KMS-11 (cell line): Measurements from ENCODE around the gene PGA4.
"Not testable (repeated sequence)": the region's sequence is repeated elsewhere in the genome, so short reads cannot be mapped to it uniquely, and the experiment has no call there.

ENCODE experiments used
- H2AFZ ChIP-seq: fragments of 200-600 bp; sonication (generic); 2 replicates; pipeline ENCODE4 v1.6.1; 2016; ENCODE audit warnings: antibody characterized with exemption, mixed run types, low read depth
- H3K27ac ChIP-seq: fragments of 200-600 bp; sonication (generic); 2 replicates; pipeline ENCODE4 v1.6.1; 2016; ENCODE audit warnings: mild to moderate bottlenecking, mixed run types
- H3K27me3 ChIP-seq: fragments of 200-600 bp; sonication (generic); 2 replicates; pipeline ENCODE4 v1.6.1; 2017; ENCODE audit warnings: mild to moderate bottlenecking, low read depth, mixed run types, moderate library complexity; ENCODE audit not compliant: insufficient read depth
- H3K36me3 ChIP-seq: fragments of 200-600 bp; sonication (generic); 2 replicates; pipeline ENCODE4 v1.6.1; 2017; ENCODE audit warnings: mild to moderate bottlenecking, mixed run types; ENCODE audit not compliant: insufficient read depth
- H3K4me1 ChIP-seq: fragments of 200-600 bp; sonication (generic); 2 replicates; pipeline ENCODE4 v1.6.1; 2016; ENCODE audit warnings: mild to moderate bottlenecking, low read depth, mixed run types; ENCODE audit not compliant: poor library complexity, severe bottlenecking
- H3K4me2 ChIP-seq: fragments of 200-600 bp; sonication (generic); 2 replicates; pipeline ENCODE4 v1.7.0; 2016; ENCODE audit warnings: mild to moderate bottlenecking, mixed run types
- H3K4me3 ChIP-seq: fragments of 200-600 bp; sonication (generic); IDR thresholded peaks from 2 replicates; pipeline ENCODE4 v1.6.1; 2017; ENCODE audit warnings: low read depth, low read length, mixed read lengths; ENCODE audit not compliant: insufficient read depth
- H3K79me2 ChIP-seq: fragments of 200-600 bp; sonication (generic); 2 replicates; pipeline ENCODE4 v1.6.1; 2016; ENCODE audit warnings: low read depth, mixed run types; ENCODE audit not compliant: insufficient read depth
- H3K9ac ChIP-seq: fragments of 200-600 bp; sonication (generic); 2 replicates; pipeline ENCODE4 v1.6.1; 2016; ENCODE audit warnings: mild to moderate bottlenecking, mixed run types
- H4K20me1 ChIP-seq: fragments of 200-600 bp; sonication (generic); 2 replicates; pipeline ENCODE4 v1.6.1; 2016; ENCODE audit warnings: mild to moderate bottlenecking, mixed run types; ENCODE audit not compliant: insufficient read depth
- TF ChIP-seq, protein P1 (sequence below): fragments of 200-600 bp; sonication (generic); conservative IDR thresholded peaks from 2 replicates; pipeline ENCODE4 v1.6.1; 2017; ENCODE audit warnings: low read depth, mild to moderate bottlenecking, antibody characterized with exemption, low read length, moderate library complexity, mixed read lengths

Gene PGA4

DNA sequence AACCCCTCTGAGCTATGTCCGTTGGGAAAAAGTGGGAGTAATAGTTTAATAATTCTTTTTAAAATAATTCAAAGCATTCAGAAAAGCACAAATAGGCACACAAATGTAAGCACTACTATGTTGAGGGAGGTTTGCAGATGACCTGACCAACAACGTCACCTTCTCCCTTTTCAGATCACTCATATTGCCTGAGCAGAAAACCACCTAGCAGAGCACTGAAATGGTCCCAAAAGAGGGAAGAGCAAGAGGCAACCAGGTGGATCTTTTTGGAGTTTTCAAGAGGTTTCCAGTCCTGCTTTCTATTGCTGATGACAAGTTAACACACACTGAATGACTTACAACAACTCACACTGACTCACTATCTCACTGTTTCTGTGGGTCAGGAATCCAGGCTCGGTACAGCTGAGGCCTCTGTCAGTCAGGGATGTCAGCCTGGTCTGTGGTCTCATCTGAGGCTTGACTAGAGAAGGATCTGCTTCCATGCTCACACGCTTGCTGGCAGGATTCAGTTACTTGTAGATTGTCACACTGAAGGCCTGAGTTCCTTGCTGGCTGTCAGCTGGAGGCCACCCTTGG, 23.1 kb upstream of the PGA4 start:
- Histone ChIP-seq H3K4me3 (no peak overlapping the region), H3K9ac (no peak overlapping the region), H3K27me3 (peaks cover 7% of the 10 kb centered on the region), H3K4me2 (no peak overlapping the region), H4K20me1 (no peaks in the 10 kb centered on the region), H3K36me3 (no peaks in the 10 kb centered on the region), H3K4me1 (no peaks in the 10 kb centered on the region), H3K79me2 (no peaks in the 10 kb centered on the region), H3K27ac (no peak overlapping the region), H2AFZ (no peak overlapping the region)
- TF ChIP-seq, protein P1, sequence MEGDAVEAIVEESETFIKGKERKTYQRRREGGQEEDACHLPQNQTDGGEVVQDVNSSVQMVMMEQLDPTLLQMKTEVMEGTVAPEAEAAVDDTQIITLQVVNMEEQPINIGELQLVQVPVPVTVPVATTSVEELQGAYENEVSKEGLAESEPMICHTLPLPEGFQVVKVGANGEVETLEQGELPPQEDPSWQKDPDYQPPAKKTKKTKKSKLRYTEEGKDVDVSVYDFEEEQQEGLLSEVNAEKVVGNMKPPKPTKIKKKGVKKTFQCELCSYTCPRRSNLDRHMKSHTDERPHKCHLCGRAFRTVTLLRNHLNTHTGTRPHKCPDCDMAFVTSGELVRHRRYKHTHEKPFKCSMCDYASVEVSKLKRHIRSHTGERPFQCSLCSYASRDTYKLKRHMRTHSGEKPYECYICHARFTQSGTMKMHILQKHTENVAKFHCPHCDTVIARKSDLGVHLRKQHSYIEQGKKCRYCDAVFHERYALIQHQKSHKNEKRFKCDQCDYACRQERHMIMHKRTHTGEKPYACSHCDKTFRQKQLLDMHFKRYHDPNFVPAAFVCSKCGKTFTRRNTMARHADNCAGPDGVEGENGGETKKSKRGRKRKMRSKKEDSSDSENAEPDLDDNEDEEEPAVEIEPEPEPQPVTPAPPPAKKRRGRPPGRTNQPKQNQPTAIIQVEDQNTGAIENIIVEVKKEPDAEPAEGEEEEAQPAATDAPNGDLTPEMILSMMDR, result no peak

DNA sequence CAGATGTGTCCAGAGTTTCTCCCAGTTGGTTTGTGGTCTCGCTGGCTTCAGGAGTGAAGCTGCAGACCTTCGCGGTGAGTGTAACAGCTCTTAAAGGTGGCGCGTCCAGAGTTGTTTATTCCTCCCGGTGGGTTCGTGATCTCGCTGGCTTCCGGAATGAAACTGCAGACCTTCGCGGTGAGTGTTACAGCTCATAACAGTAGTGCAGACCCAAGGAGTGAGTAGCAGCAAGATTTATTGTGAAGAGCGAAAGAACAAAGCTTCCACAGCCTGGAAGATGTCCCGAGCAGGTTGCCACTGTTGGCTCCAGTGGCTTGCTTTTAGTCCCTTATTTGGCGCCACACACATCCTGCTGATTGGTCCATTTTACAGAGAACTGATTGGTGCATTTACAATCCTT, 20.7 kb upstream of the PGA4 start:
- no peak overlapping the region for H3K9ac ChIP-seq
- H3K4me1 ChIP-seq, result no peaks in the 10 kb centered on the region
- no peak overlapping the region for H2AFZ ChIP-seq
- H3K36me3 ChIP-seq, result no peaks in the 10 kb centered on the region
- no peak overlapping the region for H3K4me3 ChIP-seq
- no peaks in the 10 kb centered on the region for H3K79me2 ChIP-seq
- H3K27me3 ChIP-seq, result peaks cover 12% of the 10 kb centered on the region
- H3K4me2 ChIP-seq, result no peak overlapping the region
- no peak overlapping the region for H3K27ac ChIP-seq
- H4K20me1 ChIP-seq, result no peaks in the 10 kb centered on the region
- TF ChIP-seq, protein P1, result no peak

DNA sequence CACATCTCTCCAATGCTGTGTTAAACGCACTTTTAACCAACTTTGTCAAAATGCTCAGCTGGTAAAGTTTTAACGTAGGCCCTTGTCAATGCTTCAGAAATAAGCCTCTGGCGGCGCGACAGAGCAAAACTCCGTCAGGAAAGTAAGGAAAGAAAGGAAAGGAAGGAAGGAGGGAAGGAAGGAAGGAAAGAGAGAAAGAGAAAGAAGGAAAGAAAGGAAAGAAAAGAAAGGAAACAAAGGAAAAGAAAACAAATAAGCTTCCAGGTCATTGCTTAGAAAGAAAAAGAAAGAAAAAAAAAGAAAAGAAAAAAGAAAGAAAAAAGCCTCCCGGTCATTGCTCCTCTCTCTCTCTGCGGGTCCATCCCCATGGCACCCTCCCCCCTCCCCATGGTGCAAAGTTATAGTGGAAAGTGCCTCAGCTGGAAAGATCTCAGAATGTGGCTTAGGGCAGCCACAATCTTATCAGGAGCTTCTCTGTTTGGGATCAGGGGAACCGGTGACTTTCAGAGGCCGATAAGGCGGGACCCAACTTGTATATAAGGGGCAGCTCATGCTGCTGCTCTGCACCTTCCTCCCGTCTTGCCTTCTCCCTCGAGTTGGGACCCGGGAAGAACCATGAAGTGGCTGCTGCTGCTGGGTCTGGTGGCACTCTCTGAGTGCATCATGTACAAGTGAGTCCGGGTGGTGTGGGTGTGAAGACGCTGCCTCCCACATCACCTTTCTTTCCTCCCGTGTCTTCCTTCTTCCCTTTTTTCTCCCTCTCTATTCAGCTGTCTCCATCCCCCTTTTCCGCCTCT, 19.0 kb upstream of the PGA4 start, which contains the start of gene PGA3:
TSS of gene PGA3 (plus strand) at position 566 of the 797 bp plus-strand sequence. CDS start at position 616, 50 bp downstream.
- not testable (repeated sequence) for H3K4me1 ChIP-seq, H2AFZ ChIP-seq, H3K79me2 ChIP-seq, H3K4me3 ChIP-seq, H3K9ac ChIP-seq, H3K4me2 ChIP-seq, H3K27ac ChIP-seq, H3K36me3 ChIP-seq, H4K20me1 ChIP-seq
- H3K27me3 ChIP-seq, result peaks cover 12% of the 10 kb centered on the region

DNA sequence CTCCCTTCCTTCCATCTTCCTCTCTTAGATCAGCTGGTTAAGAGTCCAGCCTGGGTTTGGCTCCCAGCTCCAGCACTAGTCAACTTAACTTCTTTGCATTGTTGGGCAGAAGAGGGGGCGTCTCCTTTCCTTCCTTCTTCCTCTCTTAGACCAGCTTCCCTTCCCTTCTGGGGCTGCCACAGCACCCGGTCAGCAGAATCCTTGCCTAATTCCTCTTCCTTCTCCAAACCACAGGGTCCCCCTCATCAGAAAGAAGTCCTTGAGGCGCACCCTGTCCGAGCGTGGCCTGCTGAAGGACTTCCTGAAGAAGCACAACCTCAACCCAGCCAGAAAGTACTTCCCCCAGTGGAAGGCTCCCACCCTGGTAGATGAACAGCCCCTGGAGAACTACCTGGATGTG, 18.3 kb upstream of the PGA4 start:
- H3K9ac ChIP-seq, H3K36me3 ChIP-seq, H4K20me1 ChIP-seq, H3K4me2 ChIP-seq, H3K4me1 ChIP-seq, H3K4me3 ChIP-seq, H3K79me2 ChIP-seq, H2AFZ ChIP-seq, H3K27ac ChIP-seq: not testable (repeated sequence)
- H3K27me3 ChIP-seq, result peaks cover 12% of the 10 kb centered on the region

DNA sequence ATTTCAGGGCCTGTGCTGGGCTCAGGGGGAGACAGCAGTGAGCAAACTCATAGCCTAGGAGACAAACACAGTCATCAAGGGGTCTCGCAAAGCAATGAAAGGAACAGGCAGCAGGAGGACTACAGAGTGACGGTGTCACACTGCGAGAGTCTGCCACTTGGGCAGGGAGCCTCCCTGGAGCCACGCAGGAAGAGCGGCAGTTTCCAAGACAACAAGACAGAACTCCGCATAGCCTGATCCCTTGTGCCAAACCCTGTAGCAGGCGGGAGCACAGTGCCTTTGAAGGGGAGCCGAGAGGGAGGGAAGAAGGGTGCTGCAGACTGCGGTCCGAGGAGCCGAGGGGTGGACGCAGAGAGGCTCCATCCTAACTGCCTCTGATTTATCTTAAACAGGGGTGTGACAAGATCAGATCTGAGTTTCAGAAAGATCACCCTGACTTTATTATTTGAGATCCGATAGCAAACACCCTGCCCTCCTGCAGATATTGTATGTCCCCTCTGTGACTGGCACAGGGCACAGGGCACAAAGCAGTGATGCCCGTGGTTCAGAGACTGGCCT, 17.6 kb upstream of the PGA4 start:
- H3K4me2 ChIP-seq, H2AFZ ChIP-seq, H4K20me1 ChIP-seq, H3K4me3 ChIP-seq, H3K36me3 ChIP-seq, H3K4me1 ChIP-seq, H3K27ac ChIP-seq, H3K9ac ChIP-seq, H3K79me2 ChIP-seq: not testable (repeated sequence)
- H3K27me3 ChIP-seq, result peaks cover 12% of the 10 kb centered on the region

DNA sequence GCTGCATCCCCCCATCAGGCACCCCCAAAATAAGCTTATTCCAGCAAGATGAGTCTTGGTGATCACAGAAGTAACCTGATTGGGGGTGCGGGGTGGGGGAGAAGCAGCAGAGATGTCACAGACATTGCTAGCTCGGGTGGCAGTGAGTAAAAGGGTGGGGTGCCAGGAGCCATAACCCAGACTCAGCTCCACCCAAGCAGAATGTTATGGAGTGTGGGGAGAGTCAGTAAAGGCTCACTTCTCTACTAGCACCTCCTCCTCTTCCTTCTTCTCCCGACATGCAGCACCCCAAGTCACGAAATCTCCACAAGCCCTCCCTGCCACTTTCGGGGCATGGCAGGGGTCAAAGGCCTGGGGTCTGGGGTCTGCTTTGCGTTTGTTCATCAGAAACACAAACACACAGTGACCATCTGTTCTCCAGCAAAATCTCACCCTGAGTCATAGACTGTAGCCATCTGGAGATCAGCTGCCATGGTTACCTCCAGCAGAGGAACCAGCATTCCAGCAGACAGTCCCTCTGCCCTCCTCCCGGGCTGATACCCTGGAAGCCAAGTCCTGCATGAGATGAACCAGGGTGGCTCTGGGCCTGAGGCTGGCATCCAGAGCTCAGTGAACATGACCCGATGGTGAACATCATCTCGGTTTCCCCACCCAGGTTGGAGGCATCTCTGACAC, 14.4 kb upstream of the PGA4 start:
- H3K4me2 ChIP-seq, H3K4me1 ChIP-seq: not testable (repeated sequence)

DNA sequence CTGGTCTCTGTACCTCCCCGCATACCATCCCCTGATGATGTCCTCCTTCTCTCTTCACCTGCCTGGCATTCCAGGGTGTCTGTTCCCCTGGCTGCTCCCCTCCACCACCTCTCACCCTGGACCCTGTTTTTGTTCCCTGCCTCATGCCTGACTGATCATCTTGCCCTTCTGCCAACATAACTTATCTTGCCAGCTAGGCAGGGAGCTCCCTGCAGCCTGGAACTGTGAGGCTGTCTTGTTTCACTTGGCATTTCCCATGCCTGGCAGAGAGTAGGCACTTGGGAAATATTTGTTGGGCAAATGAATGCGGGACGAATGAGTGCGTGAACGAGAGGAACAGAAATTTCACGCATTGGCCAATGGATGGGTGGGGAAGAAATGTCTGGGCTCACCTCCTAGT, 11.5 kb upstream of the PGA4 start:
- not testable (repeated sequence) for H4K20me1 ChIP-seq, H2AFZ ChIP-seq, H3K9ac ChIP-seq, H3K79me2 ChIP-seq, H3K4me2 ChIP-seq, H3K4me1 ChIP-seq, H3K4me3 ChIP-seq, H3K27me3 ChIP-seq, H3K36me3 ChIP-seq, H3K27ac ChIP-seq

More for the DNA sequence above, 14.4 kb upstream of the PGA4 start:
- not testable (repeated sequence) for H3K9ac ChIP-seq, H3K4me3 ChIP-seq, H4K20me1 ChIP-seq, H2AFZ ChIP-seq, H3K27ac ChIP-seq, H3K36me3 ChIP-seq, H3K79me2 ChIP-seq
- H3K27me3 ChIP-seq, result peaks cover 16% of the 10 kb centered on the region

DNA sequence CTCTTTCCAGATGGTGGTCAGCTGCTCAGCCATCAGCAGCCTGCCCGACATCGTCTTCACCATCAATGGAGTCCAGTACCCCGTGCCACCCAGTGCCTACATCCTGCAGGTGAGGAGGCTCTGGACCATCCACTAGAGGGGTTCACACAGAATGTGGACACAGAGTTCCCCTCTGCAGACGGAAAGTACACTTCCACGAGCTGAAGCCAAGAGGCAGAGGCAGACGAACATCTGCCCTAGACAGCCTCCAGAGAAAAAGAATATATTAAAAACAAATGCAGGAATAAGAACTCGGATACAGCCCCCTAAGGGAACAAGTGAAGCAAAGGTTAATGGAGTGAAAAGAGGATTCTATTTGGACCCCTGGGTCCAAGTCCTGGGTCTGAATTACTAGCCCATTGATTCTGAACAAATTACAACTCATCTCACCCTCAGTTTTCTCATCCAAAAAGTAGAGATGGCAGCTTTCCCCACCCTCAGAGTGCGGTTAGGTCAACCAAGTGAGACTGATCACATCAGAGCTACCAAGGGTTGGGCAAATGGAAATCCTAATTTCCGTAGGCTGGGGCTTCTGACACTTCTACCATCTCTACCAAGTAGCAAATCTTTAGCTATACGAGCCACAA, 10.7 kb upstream of the PGA4 start:
- not testable (repeated sequence) for H3K27me3 ChIP-seq, H3K9ac ChIP-seq, H3K4me3 ChIP-seq, H3K27ac ChIP-seq, H3K36me3 ChIP-seq, H2AFZ ChIP-seq, H3K79me2 ChIP-seq, H3K4me2 ChIP-seq, H3K4me1 ChIP-seq, H4K20me1 ChIP-seq
